A673 (cell line): ENCODE results near the gene TRAF6. TPM values are rescaled to one million over a fixed set of nuclear protein-coding genes. Genes with fewer than 3 reads are reported as not detected.

ENCODE experiments used
- Bru-seq: library from RNA; stranded (reverse); fragments of 400-500 nt; gene quantifications from one replicate; lab custom pipeline; 2021; lab: Mats Ljungman, UMichigan
- BruChase-seq, 2 experiments: library from RNA; stranded (reverse); fragments of 400-500 nt; gene quantifications; one replicate each; lab custom pipeline; 2021; lab: Mats Ljungman, UMichigan
- BruUV-seq: library from RNA; stranded (reverse); fragments of 400-500 nt; replicated peaks from 2 replicates; lab custom pipeline; 2021; lab: Mats Ljungman, UMichigan
- CTCF ChIA-PET: fragments of 300-600 bp; sonication (Branson Sonifier 250); formaldehyde crosslinking; loops from one replicate; lab custom pipeline; 2022; ENCODE audit warnings: antibody characterized with exemption; lab: Charles Lee
- POLR2A ChIA-PET: fragments of 300-600 bp; sonication (Branson Sonifier 250); formaldehyde crosslinking; loops from one replicate; lab custom pipeline; 2022; ENCODE audit warnings: antibody characterized with exemption; ENCODE audit not compliant: low non-redundant PET; lab: Charles Lee
- DNase-seq: peaks from one replicate; pipeline ENCODE4 v3.0.0-alpha.2; 2015; ENCODE audit warnings: low spot score
- H3K27ac ChIP-seq: fragments of 200-600 bp; sonication (generic); 2 replicates; pipeline ENCODE4 v1.5.1; 2016; ENCODE audit warnings: mixed run types, low read depth, mild to moderate bottlenecking, mixed read lengths, antibody characterized with exemption, low read length; ENCODE audit not compliant: poor library complexity, severe bottlenecking
- H3K27me3 ChIP-seq: fragments of 200-600 bp; sonication (generic); replicated peaks from 2 replicates; pipeline ENCODE4 v1.6.1; 2017; ENCODE audit warnings: mixed run types, low read depth, mild to moderate bottlenecking, mixed read lengths, antibody characterized with exemption, low read length; ENCODE audit not compliant: insufficient read depth, poor library complexity
- H3K36me3 ChIP-seq: fragments of 200-600 bp; sonication (generic); 2 replicates; pipeline ENCODE4 v1.6.1; 2016; ENCODE audit warnings: mixed run types, mild to moderate bottlenecking, mixed read lengths, antibody characterized with exemption, low read length; ENCODE audit not compliant: insufficient read depth, poor library complexity, severe bottlenecking
- H3K4me1 ChIP-seq: fragments of 200-600 bp; sonication (generic); 2 replicates; pipeline ENCODE4 v1.6.1; 2017; ENCODE audit warnings: mixed run types, mild to moderate bottlenecking, mixed read lengths, antibody characterized with exemption, low read length; ENCODE audit not compliant: insufficient read depth, poor library complexity, severe bottlenecking
- H3K4me3 ChIP-seq: fragments of 200-600 bp; sonication (generic); 2 replicates; pipeline ENCODE4 v1.5.1; 2016; ENCODE audit warnings: low read depth, mixed run types, mild to moderate bottlenecking, mixed read lengths, low read length; ENCODE audit not compliant: poor library complexity, severe bottlenecking
- H3K9me3 ChIP-seq: fragments of 200-600 bp; sonication (generic); 2 replicates; pipeline ENCODE4 v1.6.1; 2016; ENCODE audit warnings: mixed run types, low read depth, mild to moderate bottlenecking, mixed read lengths, antibody characterized with exemption, low read length; ENCODE audit not compliant: poor library complexity, severe bottlenecking
- CTCF ChIP-seq: fragments of 300-800, 200-600 bp; sonication (generic); conservative IDR thresholded peaks from 2 replicates; pipeline ENCODE4 v1.5.1; 2017; ENCODE audit warnings: low read depth, mild to moderate bottlenecking, antibody characterized with exemption, low read length, moderate library complexity, mixed read lengths
- EZH2 ChIP-seq: fragments of 200-600 bp; sonication (generic); IDR thresholded peaks from 2 replicates; pipeline ENCODE4 v1.6.1; 2017; ENCODE audit warnings: borderline replicate concordance, low read depth, mild to moderate bottlenecking, mixed read lengths, antibody characterized with exemption, low read length; ENCODE audit not compliant: poor library complexity, severe bottlenecking
- intact Hi-C: fragments of 100-400 bp; cut with micrococcal nuclease; formaldehyde crosslinking; loops from one replicate; pipeline ENCODE4 v1.10.0; 2022; ENCODE audit not compliant: unreplicated experiment
- long read RNA-seq: library from polyadenylated mRNA; stranded (forward); transcript quantifications from one replicate; pipeline ENCODE4 v2.0.0, GENCODE V29; 2022
- total RNA-seq: library from RNA; stranded (reverse); gene quantifications from 2 replicates; pipeline ENCODE4 v1.2.3, GENCODE V29; 2021

TRAF6 gene, protein sequence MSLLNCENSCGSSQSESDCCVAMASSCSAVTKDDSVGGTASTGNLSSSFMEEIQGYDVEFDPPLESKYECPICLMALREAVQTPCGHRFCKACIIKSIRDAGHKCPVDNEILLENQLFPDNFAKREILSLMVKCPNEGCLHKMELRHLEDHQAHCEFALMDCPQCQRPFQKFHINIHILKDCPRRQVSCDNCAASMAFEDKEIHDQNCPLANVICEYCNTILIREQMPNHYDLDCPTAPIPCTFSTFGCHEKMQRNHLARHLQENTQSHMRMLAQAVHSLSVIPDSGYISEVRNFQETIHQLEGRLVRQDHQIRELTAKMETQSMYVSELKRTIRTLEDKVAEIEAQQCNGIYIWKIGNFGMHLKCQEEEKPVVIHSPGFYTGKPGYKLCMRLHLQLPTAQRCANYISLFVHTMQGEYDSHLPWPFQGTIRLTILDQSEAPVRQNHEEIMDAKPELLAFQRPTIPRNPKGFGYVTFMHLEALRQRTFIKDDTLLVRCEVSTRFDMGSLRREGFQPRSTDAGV
- 25.5 and 28.6 TPM in 2 replicates for total RNA-seq
- percentile 95 among the genes with signal in this experiment for Bru-seq, nascent RNA
- percentile 95 among the genes with signal in this experiment for BruChase-seq, experiment 1, labeled RNA remaining after a 2-hour chase
- percentile 72 among the genes with signal in this experiment for BruChase-seq, experiment 2, labeled RNA remaining after a 6-hour chase
- long read RNA-seq, full-length matches to known transcripts: 54 of 71 reads
- long read RNA-seq, partial matches to known transcripts: 9 of 71 reads
- long read RNA-seq, other reads (novel, unspliced or antisense): 8 of 71 reads

DNA sequence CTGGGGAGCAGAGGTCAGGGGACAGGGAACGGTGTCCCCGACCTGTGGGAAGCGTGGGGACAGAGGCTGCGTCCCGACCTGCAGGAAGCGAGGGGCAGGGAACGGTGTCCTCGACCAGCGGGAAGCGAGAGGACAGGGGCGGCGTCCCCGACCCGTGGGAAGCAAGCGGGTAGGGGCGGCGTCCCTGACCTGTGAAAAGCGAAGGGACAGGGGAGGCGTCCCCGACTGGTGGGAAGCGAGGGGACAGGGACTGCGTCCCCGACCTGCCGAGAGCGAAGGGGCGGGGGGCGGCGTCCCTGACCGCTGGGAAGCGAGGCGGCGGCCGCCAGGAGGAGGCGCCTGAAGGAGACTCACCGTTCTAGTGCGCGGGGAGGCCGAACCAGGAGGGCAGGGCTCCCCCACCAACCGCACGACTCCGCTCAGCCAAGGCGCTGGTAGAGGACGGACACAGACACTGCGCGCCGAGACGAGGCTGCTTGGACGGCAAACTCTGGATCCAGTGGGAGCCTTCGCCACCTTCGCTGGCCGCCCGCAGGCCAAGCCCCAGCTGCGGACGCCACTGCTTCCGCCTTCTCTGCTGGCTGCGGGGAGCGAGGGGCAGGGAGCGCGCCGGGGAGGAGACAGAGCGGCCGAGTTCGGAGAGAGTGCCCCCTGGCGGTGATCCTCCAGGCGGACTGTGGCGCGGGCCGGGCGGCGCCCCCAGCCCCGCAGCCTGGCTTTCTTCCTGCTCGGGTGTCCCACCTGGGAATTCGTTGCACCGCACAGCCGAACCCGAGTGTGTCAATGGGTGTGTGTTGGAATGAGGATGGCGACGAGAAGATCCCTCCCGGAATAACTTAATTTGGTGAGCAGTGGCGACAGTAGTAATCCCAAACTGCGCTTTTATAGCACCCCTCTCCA is at the start of gene TRAF6:
Gene TRAF6 (minus strand): TSS at position 579 of the 900 bp plus-strand sequence. CDS start 8,757 bp downstream, outside the sequence.
- peaks cover 9% of the 10 kb centered on the region for H3K4me1 ChIP-seq
- H3K27me3 ChIP-seq: no peaks in the 10 kb centered on the region
- no TSS peak for BruUV-seq
- DNase-seq: peak; percentile 98
- peak within 1 kb of the TSS; percentile 85 for H3K27ac ChIP-seq
- TF ChIP-seq EZH2: no peak
- TF ChIP-seq CTCF: peak; percentile 100
- ChIA-PET CTCF (interaction anchor here (1.0 to 2.8 kb wide), 5 partner anchors 10 to 217 kb away, joined by 3 to 7 read pairs (median 5); no protein-coding TSS in a partner anchor), POLR2A (interaction anchor here (0.6 kb wide), 1 partner anchor 1179 kb away, joined by 3 read pairs; no protein-coding TSS in a partner anchor)
- intact Hi-C loops: no loop called here
- H3K9me3 ChIP-seq: peaks cover 3% of the 10 kb centered on the region
- peak within 1 kb of the TSS; percentile 73 for H3K4me3 ChIP-seq
- no peaks in the 10 kb centered on the region for H3K36me3 ChIP-seq

- no TSS peak for BruUV-seq
- H3K4me3 ChIP-seq: no peak overlapping the region
- DNase-seq: no peak
- no peaks in the 10 kb centered on the region for H3K4me1 ChIP-seq
- no peaks in the 10 kb centered on the region for H3K9me3 ChIP-seq
- no peak overlapping the region for H3K27ac ChIP-seq
- H3K27me3 ChIP-seq: peaks cover 16% of the 10 kb centered on the region
- no peaks in the 10 kb centered on the region for H3K36me3 ChIP-seq
- CTCF ChIA-PET: no interaction called here
- no peak for TF ChIP-seq EZH2
- no peak for TF ChIP-seq CTCF
- intact Hi-C loops: no loop called here
- POLR2A ChIA-PET: no interaction called here
These were observed 48.7 kb upstream of the TRAF6 start for GRCh38 chr11:36558571-36559413.
